Stomach (tissue), 9 donors: ENCODE measurements around the gene POLR2I. TPM values are rescaled to one million over a fixed set of nuclear protein-coding genes. Genes with fewer than 3 reads are reported as not detected.

Experiments used
- DNase-seq, 2 donors: peaks; one replicate each; pipeline versions ENCODE4 v3.0.0 to v3.0.0-alpha.2; 2013 to 2019
- H3K27ac ChIP-seq, 5 donors: fragments of 200-600 bp in 4 of 5; sonication (generic) in 4 of 5; one replicate each; pipeline ENCODE4 v1.5.1; 2013 to 2019; ENCODE audit warnings: mild to moderate bottlenecking in 1 of 5, moderate library complexity in 1 of 5
- H3K27me3 ChIP-seq, 3 donors: fragments of 200-600 bp; sonication (generic); one replicate each; pipeline ENCODE4 v1.5.1; 2017 to 2019; ENCODE audit warnings: mixed run types in 1 of 3
- H3K36me3 ChIP-seq, 4 donors: fragments of 200-600 bp; sonication (generic); 1 replicate in 3 of 4; 2 replicates in 1 of 4; pipeline ENCODE4 v1.5.1; 2016 to 2019
- H3K4me1 ChIP-seq, 4 donors: fragments of 200-600 bp; sonication (generic); one replicate each; pipeline ENCODE4 v1.5.1; 2016 to 2019
- H3K4me3 ChIP-seq, 4 donors: fragments of 200-600 bp; sonication (generic) in 3 of 4; one replicate each; pipeline ENCODE4 v1.5.1; 2016 to 2019; ENCODE audit warnings: mild to moderate bottlenecking in 1 of 4
- H3K9me3 ChIP-seq, 4 donors: fragments of 200-600 bp; sonication (generic); one replicate each; pipeline ENCODE4 v1.5.1; 2016 to 2019
- EP300 ChIP-seq: sonication (generic); formaldehyde crosslinking; IDR thresholded peaks from one replicate; pipeline ENCODE4 v1.6.1; 2017; ENCODE audit warnings: antibody characterized with exemption
- POLR2A ChIP-seq, 4 donors: fragments of 450-650 bp; IDR thresholded peaks; one replicate each; pipeline ENCODE4 v1.6.1; 2016; ENCODE audit warnings: antibody characterized with exemption in 4 of 4, control low read depth in 2 of 4, mild to moderate bottlenecking in 1 of 4, moderate library complexity in 1 of 4
- POLR2AphosphoS5 ChIP-seq, 3 donors: sonication (generic); formaldehyde crosslinking; IDR thresholded peaks; one replicate each; pipeline ENCODE4 v1.6.1; 2016; ENCODE audit warnings: antibody characterized with exemption in 3 of 3
- WGBS, 5 donors: extraction: QIAGEN DNeasy Blood & Tissue Kit in 3 of 5; methylation state at CpG; one replicate each; pipeline versions ENCODE4 v1.1.5 to v1.1.7; 2013 to 2018; 5-methylcytosine and 5-hydroxymethylcytosine counted together
- intact Hi-C: fragments of 100-400 bp; cut with DNase I; formaldehyde crosslinking; loops from one replicate; pipeline ENCODE4 v1.15.1; 2023; ENCODE audit warnings: low total_unique reads
- polyA plus RNA-seq, 3 donors: library from polyadenylated mRNA; stranded (reverse); fragments of 200-250 nt; gene quantifications; one replicate each; pipeline ENCODE4 v1.2.3, GENCODE V29; 2013
- total RNA-seq, 5 donors: library from RNA; depleted of rRNA; stranded (reverse); fragments of >200 nt; gene quantifications; one replicate each; pipeline versions ENCODE4 v1.1.0 to v1.2.3, GENCODE V29; 2014 to 2016
- TF ChIP-seq, protein P1 (sequence below), 7 experiments: fragments of 450-650 bp in 4 of 7; fragments of 200-600 bp in 3 of 7; sonication (generic) in 3 of 7; IDR thresholded peaks; one replicate each; pipeline ENCODE4 v1.5.1; 2016 to 2019; ENCODE audit warnings: antibody characterized with exemption in 7 of 7, control low read depth in 2 of 7, mild to moderate bottlenecking in 1 of 7
- donor health status: healthy with polysubstance abuse.
- donor health status: Bipolar disorder and iron deficiency.
- donor health status: healthy.

Gene POLR2I
- total and polyA plus RNA-seq, 8 donors: 16.2 to 199 (median 89.6) TPM

DNA sequence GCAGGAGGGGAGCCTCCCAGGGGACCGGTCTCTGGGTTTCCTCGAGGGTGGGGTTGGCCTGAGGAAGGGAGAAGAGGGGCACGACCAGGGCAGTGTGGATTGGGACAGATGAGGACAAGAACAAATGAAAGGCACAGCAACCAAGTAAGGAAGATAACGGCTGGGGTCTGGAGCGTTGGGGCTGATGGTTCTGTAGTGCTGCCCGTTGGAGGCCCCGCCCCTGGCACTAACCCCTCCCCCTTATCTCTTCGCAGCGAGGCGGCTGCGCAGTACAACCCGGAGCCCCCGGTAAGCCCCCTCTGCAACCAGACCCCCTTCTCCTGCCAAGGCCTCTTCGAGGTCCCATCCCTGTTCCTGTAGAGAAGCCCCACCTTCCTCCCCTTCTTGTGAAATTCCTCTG is 27.4 kb upstream of the POLR2I start:
- H3K27me3 ChIP-seq: no peaks in the 10 kb centered on the region
- peak overlapping the region in 1 of 4 donors; percentile 85 for H3K4me3 ChIP-seq
- H3K36me3 ChIP-seq: peaks cover 42 to 57% (median 51%) of the 10 kb centered on the region in 4 donors
- peaks cover 8 to 38% (median 33%) of the 10 kb centered on the region in 4 donors for H3K4me1 ChIP-seq
- H3K27ac ChIP-seq: peak overlapping the region in 3 of 5 donors; percentile 95 to 99 (median 98)
- 94% methylated on average over 13 to 14 of the region's 14 CpGs for WGBS, 5 donors
- intact Hi-C loops: no loop called here
- no peaks in the 10 kb centered on the region for H3K9me3 ChIP-seq
- no peak for DNase-seq
- no peak for TF ChIP-seq EP300
- TF ChIP-seq POLR2AphosphoS5 (IDR thresholded peaks at IDR 0.05): no peak
- TF ChIP-seq POLR2A (IDR thresholded peaks at IDR 0.05): no peak
- TF ChIP-seq, protein P1, sequence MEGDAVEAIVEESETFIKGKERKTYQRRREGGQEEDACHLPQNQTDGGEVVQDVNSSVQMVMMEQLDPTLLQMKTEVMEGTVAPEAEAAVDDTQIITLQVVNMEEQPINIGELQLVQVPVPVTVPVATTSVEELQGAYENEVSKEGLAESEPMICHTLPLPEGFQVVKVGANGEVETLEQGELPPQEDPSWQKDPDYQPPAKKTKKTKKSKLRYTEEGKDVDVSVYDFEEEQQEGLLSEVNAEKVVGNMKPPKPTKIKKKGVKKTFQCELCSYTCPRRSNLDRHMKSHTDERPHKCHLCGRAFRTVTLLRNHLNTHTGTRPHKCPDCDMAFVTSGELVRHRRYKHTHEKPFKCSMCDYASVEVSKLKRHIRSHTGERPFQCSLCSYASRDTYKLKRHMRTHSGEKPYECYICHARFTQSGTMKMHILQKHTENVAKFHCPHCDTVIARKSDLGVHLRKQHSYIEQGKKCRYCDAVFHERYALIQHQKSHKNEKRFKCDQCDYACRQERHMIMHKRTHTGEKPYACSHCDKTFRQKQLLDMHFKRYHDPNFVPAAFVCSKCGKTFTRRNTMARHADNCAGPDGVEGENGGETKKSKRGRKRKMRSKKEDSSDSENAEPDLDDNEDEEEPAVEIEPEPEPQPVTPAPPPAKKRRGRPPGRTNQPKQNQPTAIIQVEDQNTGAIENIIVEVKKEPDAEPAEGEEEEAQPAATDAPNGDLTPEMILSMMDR (IDR thresholded peaks at IDR 0.05): no peak

DNA sequence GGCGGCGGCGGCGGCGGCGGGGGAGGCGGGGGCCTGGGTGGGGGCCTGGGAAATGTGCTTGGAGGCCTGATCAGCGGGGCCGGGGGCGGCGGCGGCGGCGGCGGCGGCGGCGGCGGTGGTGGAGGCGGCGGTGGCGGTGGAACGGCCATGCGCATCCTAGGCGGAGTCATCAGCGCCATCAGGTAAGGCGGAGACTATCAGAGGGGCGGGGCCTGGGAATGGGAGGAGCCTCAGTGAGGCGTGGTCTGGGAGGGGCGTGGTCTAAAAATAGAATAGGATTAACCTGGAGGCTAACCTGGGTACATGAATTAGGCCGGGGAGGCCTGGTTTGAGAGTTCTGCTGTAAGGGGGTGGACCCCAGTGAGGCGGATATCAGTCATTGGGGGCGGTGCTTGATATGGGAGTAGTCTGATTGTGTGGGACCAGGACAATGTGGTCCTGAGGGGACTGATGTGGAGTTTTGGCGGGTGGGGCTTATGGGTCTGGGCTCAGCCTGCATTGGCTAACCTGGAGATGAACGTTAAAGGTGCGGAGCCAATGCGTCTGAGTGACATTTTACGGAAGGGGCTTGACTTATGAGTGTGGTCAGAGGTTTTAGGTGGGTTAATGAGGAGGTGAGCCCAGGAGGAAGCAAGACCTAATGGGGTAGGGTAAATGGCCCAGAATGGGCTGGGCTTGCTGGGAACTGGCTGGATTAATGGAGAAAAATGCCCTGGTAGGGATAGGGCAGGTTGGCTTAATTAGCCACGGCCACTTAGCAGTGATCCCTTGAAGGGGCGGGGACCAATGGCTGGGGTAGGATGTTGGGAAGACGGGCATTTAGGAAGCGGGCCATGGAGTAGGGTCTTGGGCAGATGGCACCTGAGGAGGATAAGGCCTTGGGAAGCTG is 26.6 kb upstream of the POLR2I start:
- Histone ChIP-seq H3K4me1 (peaks cover 14 to 45% (median 38%) of the 10 kb centered on the region in 4 donors), H3K4me3 (peak overlapping the region; percentile 64 to 85 (median 80)), H3K9me3 (no peaks in the 10 kb centered on the region), H3K27me3 (no peaks in the 10 kb centered on the region), H3K36me3 (peaks cover 34 to 49% (median 44%) of the 10 kb centered on the region in 4 donors), H3K27ac (peak overlapping the region; percentile 95 to 99 (median 98))
- intact Hi-C loops: no loop called here
- peak; percentile 91 to 93 for DNase-seq
- TF ChIP-seq POLR2AphosphoS5 (IDR thresholded peaks at IDR 0.05) (peak; percentile 52 to 70 (median 64)), EP300 (no peak)
- WGBS, 5 donors: 18 to 34% (median 24%) methylated on average over 22 to 42 of the region's 42 CpGs

DNA sequence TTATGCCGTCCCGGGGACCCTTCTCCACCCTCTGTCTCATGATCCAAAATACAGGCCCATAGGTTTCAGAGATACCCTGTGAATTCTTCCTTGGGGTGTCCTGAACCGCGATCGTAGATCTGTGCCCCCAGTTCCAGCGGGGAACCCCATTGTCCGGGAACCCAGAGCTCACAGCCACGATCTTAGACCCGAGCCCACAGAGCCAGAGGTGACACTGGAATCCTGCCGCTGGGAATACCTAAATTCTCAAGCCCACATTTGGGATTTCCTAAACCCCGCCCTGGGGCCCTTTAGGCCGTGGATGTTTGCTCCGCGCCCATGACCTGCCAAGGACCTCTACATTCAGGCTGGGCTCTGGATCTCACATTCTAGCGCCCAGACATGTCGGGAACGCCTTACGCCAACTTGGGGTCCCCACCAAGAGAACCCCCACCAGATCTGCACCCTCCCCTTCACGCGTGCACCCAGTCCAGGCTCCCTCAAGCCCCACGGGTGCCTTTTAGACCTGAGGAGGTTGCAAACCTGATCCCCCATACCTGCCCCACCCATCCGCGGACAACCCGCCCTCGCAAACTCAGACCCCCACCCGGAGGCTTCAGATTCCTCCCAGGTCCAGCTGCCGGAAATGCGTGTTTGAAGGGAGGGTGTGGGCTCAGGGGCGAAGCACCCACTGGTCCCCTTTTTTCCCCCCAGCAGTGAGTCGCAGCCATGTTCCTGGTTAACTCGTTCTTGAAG is 25.8 kb upstream of the POLR2I start:
- 0 to 1% (median 0%) methylated on average over 21 to 31 of the region's 31 CpGs for WGBS, 5 donors
- peak overlapping the region; percentile 95 to 99 (median 98) for H3K27ac ChIP-seq
- intact Hi-C loops: no loop called here

DNA sequence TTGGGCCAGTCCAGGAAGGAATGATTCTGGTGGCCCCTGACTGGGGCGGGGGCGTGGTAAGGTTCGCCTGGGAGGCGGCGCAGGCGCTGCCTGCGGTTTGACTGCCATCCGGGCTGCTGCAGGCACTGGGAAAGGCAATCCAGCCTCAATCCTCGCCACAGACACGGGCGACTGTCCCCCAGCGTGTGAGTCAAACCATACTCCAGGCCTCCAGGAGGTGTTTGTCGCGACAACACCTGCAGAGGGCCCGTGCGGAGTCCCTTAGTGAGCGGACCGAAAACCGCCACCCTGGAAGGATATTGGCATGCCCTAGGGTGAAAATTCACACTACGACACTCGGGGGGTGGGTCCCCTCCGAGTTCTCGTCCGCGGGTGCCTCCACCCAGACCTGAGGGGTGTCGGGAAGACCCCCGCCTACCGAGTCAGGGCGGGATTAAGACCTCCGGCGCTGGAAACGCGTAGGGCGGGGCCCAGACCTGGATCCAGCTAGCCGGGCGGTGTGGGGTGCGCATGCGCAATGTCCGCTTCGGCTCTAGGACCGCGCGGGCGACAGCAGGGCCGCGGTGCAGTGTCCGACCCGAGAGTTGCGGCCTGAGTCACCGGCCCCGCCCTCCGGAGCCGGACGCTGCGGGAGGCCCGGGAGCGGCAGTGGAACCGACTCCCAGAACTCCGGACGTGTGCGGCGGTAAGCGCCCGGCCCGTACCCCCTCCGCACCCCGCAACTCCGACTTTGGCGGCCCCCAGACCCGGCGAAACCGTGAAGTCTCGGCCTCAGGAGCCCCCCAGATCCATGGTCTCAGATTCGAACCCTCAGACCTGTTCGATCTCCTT is 25.0 kb upstream of the POLR2I start, which contains the start of gene CAPNS1:
Gene CAPNS1, plus strand, starts transcription at position 594 of the 831 bp plus-strand sequence. CDS start 946 bp downstream, outside the sequence.
- intact Hi-C loops: no loop called here
- 0 to 1% (median 0%) methylated on average over 34 to 75 of the region's 75 CpGs for WGBS, 5 donors
- peak; percentile 98 to 100 for DNase-seq

More for the DNA sequence above, 25.8 kb upstream of the POLR2I start:
- H3K4me3 ChIP-seq: peak overlapping the region; percentile 64 to 85 (median 80)
- no peaks in the 10 kb centered on the region for H3K27me3 ChIP-seq
- no peaks in the 10 kb centered on the region for H3K9me3 ChIP-seq
- TF ChIP-seq POLR2AphosphoS5 (IDR thresholded peaks at IDR 0.05): no peak
- TF ChIP-seq, protein P1 (IDR thresholded peaks at IDR 0.05): no peak
- TF ChIP-seq EP300: no peak
- no peak for TF ChIP-seq POLR2A (IDR thresholded peaks at IDR 0.05)
- DNase-seq: peak; percentile 39 to 87
- H3K4me1 ChIP-seq: peaks cover 16 to 51% (median 41%) of the 10 kb centered on the region in 4 donors
- H3K36me3 ChIP-seq: peaks cover 26 to 41% (median 35%) of the 10 kb centered on the region in 4 donors

More for the DNA sequence above, 25.0 kb upstream of the POLR2I start, which contains the start of gene CAPNS1:
- Histone ChIP-seq H3K9me3 (no peaks in the 10 kb centered on the region), H3K4me3 (peak within 1 kb of the TSS; percentile 64 to 85 (median 80)), H3K4me1 (peaks cover 16 to 51% (median 41%) of the 10 kb centered on the region in 4 donors), H3K27me3 (no peaks in the 10 kb centered on the region), H3K27ac (peak within 1 kb of the TSS; percentile 95 to 99 (median 98)), H3K36me3 (peaks cover 19 to 33% (median 28%) of the 10 kb centered on the region in 4 donors)
- TF ChIP-seq POLR2A (IDR thresholded peaks at IDR 0.05) (peak in 2 of 4 donors; percentile 84 to 87), POLR2AphosphoS5 (IDR thresholded peaks at IDR 0.05) (peak; percentile 93 to 97 (median 97)), EP300 (no peak)
